ES-I3 (cell line): ENCODE results near the gene RBM5.

Experiments
- H3K36me3 ChIP-seq: 2 replicates; pipeline ENCODE4 v1.6.1; 2013; ENCODE audit warnings: mild to moderate bottlenecking, low read length, control low read depth, moderate library complexity; ENCODE audit not compliant: insufficient read depth
- H3K4me1 ChIP-seq: 2 replicates; pipeline ENCODE4 v1.6.1; 2013; ENCODE audit warnings: mild to moderate bottlenecking, control low read depth, low read length; ENCODE audit not compliant: insufficient read depth
- H3K9ac ChIP-seq: 2 replicates; pipeline ENCODE4 v1.6.1; 2013; ENCODE audit warnings: low read depth, mild to moderate bottlenecking, low read length, moderate library complexity
- H3K9me3 ChIP-seq: 2 replicates; pipeline ENCODE4 v1.6.1; 2013; ENCODE audit warnings: mild to moderate bottlenecking, low read length, moderate library complexity; ENCODE audit not compliant: control insufficient read depth, insufficient read depth

The RBM5 gene

GRCh38 chr3:50125541-50126286, 37.0 kb downstream of the RBM5 start:
- Histone ChIP-seq H3K4me1 (peaks cover 14% of the 10 kb centered on the region), H3K9me3 (no peaks in the 10 kb centered on the region), H3K36me3 (no peaks in the 10 kb centered on the region), H3K9ac (no peak overlapping the region)

- Histone ChIP-seq H3K36me3 (no peaks in the 10 kb centered on the region), H3K9me3 (no peaks in the 10 kb centered on the region), H3K9ac (no peak overlapping the region), H3K4me1 (peaks cover 14% of the 10 kb centered on the region)
These were observed 37.8 kb downstream of the RBM5 start for GRCh38 chr3:50126287-50127211.

GRCh38 chr3:50127251-50127691, 38.6 kb downstream of the RBM5 start:
- Histone ChIP-seq H3K4me1 (peaks cover 14% of the 10 kb centered on the region), H3K36me3 (no peaks in the 10 kb centered on the region), H3K9me3 (no peaks in the 10 kb centered on the region), H3K9ac (no peak overlapping the region)

- Histone ChIP-seq H3K9ac (no peak overlapping the region), H3K4me1 (peaks cover 14% of the 10 kb centered on the region), H3K9me3 (no peaks in the 10 kb centered on the region), H3K36me3 (no peaks in the 10 kb centered on the region)
These were observed 39.3 kb downstream of the RBM5 start for GRCh38 chr3:50128001-50128400.

GRCh38 chr3:50130436-50130835, 41.7 kb downstream of the RBM5 start:
- Histone ChIP-seq H3K9ac (no peak overlapping the region), H3K9me3 (no peaks in the 10 kb centered on the region), H3K4me1 (peaks cover 8% of the 10 kb centered on the region), H3K36me3 (no peaks in the 10 kb centered on the region)

- no peak overlapping the region for H3K9ac ChIP-seq
- no peaks in the 10 kb centered on the region for H3K36me3 ChIP-seq
- H3K9me3 ChIP-seq: no peaks in the 10 kb centered on the region
- H3K4me1 ChIP-seq: peaks cover 3% of the 10 kb centered on the region; the same call in 1 of the 2 replicates
These were observed 43.9 kb downstream of the RBM5 start for GRCh38 chr3:50132421-50133282.

- Histone ChIP-seq H3K36me3 (no peaks in the 10 kb centered on the region), H3K9me3 (no peaks in the 10 kb centered on the region), H3K4me1 (peaks cover 9% of the 10 kb centered on the region), H3K9ac (no peak overlapping the region)
These were observed 44.5 kb downstream of the RBM5 start for GRCh38 chr3:50133283-50133615.

GRCh38 chr3:50134367-50134766, 45.6 kb downstream of the RBM5 start:
- no peaks in the 10 kb centered on the region for H3K36me3 ChIP-seq
- H3K9ac ChIP-seq: no peak overlapping the region
- H3K9me3 ChIP-seq: no peaks in the 10 kb centered on the region
- peaks cover 19% of the 10 kb centered on the region for H3K4me1 ChIP-seq

GRCh38 chr3:50135964-50136363, 47.2 kb downstream of the RBM5 start:
- Histone ChIP-seq H3K36me3 (no peaks in the 10 kb centered on the region), H3K9ac (no peak overlapping the region), H3K4me1 (peaks cover 25% of the 10 kb centered on the region), H3K9me3 (no peaks in the 10 kb centered on the region)

GRCh38 chr3:50136714-50137405, 48.1 kb downstream of the RBM5 start:
- H3K36me3 ChIP-seq: no peaks in the 10 kb centered on the region
- peaks cover 25% of the 10 kb centered on the region for H3K4me1 ChIP-seq
- H3K9ac ChIP-seq: no peak overlapping the region
- no peaks in the 10 kb centered on the region for H3K9me3 ChIP-seq

GRCh38 chr3:50137531-50137930, 48.8 kb downstream of the RBM5 start:
- Histone ChIP-seq H3K36me3 (no peaks in the 10 kb centered on the region), H3K9ac (no peak overlapping the region), H3K4me1 (peaks cover 25% of the 10 kb centered on the region)

GRCh38 chr3:50138266-50139200, 49.8 kb downstream of the RBM5 start:
- Histone ChIP-seq H3K9me3 (no peaks in the 10 kb centered on the region), H3K36me3 (no peaks in the 10 kb centered on the region), H3K4me1 (peaks cover 25% of the 10 kb centered on the region), H3K9ac (peak overlapping the region; percentile 14; the same call in 1 of the 2 replicates)

More at GRCh38 chr3:50137531-50137930, 48.8 kb downstream of the RBM5 start:
- H3K9me3 ChIP-seq: no peaks in the 10 kb centered on the region

- no peaks in the 10 kb centered on the region for H3K36me3 ChIP-seq
- H3K4me1 ChIP-seq: peaks cover 25% of the 10 kb centered on the region
- no peaks in the 10 kb centered on the region for H3K9me3 ChIP-seq
- H3K9ac ChIP-seq: no peak overlapping the region
These were observed 50.6 kb downstream of the RBM5 start for GRCh38 chr3:50139308-50139707.
